Hematopoietic multipotent progenitor cell treated with erythropoietin and hydrocortisone succinate and interleukin-3 and kit ligand, for 4 days (in vitro differentiated cells): ENCODE data around the gene PLXND1.

Source experiments
- DNase-seq: peaks from one replicate; pipeline ENCODE4 v3.0.0-alpha.2; 2015

PLXND1 gene

DNA sequence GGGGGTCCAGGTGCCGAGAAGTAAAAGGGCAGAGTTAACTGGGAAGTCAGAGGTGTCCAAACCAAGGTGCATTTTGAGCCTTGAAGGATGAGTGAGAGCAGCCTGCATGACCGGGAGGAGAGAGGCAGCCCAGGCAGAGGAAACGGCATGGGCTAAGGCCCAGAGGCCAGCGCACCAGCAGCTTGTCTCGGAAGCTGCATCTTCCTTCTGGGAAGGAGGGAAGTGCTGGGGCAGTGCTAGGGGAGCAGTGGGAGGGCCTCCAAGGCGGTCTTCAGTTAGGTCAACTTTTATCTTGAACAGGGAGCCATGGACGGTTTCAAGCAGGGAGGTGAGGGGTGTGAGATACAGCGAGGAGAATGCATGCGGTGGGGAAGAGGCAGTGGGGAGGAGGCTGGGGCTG, 62.5 kb downstream of the PLXND1 start:
- DNase-seq = no peak

DNA sequence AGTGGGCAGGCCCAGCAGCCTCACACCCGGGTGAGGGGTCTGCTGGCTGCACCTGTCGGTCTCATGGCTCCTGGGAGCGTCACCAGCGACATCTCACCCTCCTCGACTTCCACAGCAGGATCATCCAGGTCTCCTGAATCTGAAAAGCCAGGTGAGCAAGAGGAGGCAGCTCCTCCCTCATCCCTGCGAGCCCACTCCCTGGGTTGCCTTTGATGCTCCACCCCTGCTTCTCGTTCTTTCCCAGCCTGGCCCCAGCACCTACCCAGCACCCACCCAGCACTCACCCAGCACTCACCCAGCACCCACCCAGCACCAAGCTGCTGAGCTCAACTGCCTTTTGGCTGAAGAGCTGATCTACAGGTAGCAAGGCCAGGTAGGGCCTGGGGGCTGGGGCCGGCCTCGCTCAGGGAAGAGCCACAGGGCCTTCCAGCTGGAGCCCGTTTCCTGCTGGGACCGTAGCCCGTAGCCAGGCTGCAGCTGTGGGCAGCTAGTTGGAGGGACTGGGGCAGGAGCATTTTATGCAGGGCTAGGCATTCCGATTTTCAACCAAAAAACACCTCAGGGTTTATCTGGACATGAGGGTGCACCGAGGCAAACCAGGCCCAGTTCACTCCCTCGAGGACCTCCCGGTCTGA, 63.2 kb downstream of the PLXND1 start, which contains the start of gene H1-8:
Gene H1-8, plus strand, starts transcription at position 20 of the 635 bp plus-strand sequence. Its CDS starts 44 bp downstream, at position 64.
- DNase-seq = no peak

DNA sequence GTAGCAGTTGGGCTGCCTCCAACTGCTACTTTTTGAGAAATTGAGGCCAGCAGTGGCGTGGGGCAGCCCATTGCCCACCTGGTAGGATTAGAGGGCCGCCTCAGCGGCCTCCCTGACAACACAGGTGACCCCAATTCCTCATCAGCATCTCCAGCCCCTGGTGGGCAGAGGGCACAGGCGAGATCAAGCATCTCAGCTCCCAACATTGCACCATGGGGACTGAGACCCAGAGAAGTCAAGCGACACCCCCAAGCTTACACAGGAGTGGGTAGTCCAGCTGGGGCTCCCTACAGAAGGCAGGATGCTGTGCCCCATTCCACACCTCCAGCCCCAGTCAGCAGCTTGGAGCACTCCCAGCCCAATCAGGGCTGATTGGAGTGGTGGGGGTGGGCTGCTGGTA, 63.7 kb downstream of the PLXND1 start:
- DNase-seq = no peak

DNA sequence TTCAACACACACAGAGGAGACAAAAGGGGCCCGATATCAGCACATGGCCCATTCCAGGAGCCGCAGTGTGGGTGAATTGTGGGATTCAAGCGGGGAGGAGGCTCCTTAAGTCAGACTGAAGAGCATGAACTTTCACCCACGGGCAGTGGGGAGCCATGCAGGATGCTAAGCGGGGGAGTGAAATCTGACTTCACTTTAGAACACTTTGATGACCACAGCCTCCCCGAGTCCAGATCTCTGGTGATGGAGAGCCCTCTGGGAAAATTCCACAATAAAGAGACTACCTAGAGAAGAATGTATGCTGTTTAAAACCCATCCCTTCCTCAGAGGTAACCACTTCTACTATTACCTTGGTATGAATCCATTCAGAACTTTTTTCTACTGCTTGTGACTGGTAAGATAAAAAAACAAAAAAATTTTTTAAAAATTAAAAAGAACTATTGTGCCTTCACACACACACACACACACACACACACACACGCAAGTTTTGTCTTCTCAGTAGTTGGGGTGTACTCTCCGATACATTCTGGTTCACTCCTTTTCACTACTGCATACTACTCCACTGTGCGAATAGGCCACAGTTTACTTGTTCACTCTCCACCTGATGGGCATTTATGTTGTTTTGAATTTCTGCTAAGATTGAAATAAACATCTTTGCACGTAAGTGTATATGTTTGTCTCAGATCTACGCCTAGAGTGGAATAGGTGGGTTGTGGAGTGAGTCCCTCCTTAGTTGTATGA, 65.5 kb downstream of the PLXND1 start:
- DNase-seq = no peak

DNA sequence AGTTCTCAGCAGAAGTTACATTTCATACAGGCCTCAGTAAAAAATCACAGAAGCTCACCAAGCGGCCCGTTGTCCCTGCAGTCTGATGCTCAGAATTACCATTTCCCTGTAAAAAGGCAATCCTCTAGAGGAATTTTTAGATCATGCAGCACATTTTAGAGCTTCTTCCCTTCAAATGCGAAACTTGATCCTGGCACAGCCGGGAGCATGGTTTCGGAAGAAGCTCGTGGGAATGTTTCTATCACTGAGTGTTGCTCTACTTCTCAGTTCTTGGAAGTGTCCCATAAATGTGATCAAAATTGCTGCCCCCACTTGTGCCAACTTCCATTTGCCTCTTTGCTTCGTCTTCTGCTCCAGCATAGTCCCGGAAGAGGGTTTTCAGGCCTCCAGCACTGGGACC, 67.3 kb downstream of the PLXND1 start:
- DNase-seq = no peak

DNA sequence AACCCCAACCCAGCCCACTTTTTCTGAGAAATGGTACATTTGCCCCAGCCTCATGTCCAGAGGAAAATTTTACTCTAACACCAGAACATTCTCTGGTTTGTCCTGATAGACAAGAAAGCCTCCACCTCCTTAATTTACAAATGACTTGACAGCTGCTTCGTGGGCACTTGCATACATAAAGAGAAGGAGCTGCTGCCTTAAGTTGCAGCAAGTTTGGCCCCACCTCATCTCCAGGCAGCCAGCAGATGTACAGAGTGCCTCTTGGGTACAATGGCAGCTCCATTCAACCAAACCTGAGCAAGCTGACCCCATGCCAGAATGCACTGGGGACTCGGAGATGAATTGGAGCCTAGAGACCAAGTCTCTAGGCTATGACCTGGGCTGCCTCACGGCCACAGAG, 69.7 kb downstream of the PLXND1 start:
- DNase-seq = no peak

DNA sequence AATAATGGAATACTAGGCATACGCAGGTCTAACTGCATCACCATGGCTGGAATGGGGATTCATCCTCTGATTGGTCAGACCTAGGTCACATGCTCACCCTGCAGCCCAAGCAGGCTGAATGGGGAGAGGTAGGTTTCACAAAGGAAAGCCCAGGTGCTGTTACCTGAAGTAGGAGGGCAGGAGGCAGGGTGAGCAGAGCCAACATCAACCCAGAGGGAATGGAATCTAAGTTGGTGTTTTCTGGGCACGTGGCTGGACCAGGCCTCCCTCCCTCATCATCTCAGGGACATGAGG, 70.2 kb downstream of the PLXND1 start:
- DNase-seq = no peak

DNA sequence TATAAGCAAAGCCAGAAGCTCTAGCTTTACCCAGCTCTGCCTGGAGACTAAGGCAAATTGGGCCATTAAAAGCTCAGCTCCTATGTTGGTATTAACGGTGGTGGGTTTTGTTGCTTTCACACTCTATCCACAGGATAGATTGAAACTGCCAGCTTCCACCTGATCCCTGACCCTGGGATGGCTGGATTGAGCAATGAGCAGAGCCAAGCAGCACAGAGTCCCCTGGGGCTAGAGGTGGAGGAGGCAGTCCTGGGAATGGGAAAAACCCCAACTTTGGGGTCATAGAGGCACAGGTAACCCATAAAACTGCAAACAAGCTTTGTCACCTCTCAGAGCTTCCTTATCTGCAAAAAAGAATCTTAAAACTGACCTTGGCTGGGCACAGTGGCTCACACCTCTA, 71.4 kb downstream of the PLXND1 start:
- no peak for DNase-seq

DNA sequence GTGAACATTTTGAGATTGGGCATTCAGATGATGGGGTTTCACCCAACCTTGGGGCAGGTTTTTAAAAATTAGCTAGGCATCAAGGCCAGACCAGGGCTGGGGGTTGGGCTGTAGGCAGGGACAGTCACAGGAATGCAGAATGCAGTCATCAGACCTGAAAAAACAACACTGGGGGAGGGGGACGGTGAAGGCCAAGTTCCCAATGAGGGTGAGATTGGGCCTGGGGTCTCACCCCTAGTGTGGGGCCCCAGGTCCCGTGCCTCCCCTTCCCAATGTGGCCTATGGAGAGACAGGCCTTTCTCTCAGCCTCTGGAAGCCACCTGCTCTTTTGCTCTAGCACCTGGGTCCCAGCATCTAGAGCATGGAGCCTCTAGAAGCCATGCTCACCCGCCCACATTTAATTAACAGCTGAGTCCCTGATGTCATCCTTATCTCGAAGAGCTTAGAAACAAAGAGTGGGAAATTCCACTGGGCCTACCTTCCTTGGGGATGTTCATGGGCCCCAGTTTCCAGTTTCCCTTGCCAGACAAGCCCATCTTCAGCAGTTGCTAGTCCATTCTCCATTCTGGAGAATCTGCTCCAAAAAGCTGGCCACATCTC, 71.9 kb downstream of the PLXND1 start:
- DNase-seq = no peak

DNA sequence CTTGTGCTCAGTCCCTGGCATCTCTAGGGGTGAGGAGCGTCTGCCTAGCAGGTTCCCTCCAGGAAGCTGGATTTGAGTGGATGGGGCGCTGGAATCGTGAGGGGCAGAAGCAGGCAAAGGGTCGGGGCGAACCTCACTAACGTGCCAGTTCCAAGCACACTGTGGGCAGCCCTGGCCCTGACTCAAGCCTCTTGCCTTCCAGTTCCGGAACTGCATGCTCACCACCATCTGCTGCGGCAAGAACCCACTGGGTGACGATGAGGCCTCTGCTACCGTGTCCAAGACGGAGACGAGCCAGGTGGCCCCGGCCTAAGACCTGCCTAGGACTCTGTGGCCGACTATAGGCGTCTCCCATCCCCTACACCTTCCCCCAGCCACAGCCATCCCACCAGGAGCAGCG, 73.1 kb downstream of the PLXND1 start:
- DNase-seq = no peak

DNA sequence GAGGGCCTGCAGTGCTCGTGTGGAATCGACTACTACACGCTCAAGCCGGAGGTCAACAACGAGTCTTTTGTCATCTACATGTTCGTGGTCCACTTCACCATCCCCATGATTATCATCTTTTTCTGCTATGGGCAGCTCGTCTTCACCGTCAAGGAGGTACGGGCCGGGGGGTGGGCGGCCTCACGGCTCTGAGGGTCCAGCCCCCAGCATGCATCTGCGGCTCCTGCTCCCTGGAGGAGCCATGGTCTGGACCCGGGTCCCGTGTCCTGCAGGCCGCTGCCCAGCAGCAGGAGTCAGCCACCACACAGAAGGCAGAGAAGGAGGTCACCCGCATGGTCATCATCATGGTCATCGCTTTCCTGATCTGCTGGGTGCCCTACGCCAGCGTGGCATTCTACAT, 74.2 kb downstream of the PLXND1 start:
- DNase-seq = no peak

DNA sequence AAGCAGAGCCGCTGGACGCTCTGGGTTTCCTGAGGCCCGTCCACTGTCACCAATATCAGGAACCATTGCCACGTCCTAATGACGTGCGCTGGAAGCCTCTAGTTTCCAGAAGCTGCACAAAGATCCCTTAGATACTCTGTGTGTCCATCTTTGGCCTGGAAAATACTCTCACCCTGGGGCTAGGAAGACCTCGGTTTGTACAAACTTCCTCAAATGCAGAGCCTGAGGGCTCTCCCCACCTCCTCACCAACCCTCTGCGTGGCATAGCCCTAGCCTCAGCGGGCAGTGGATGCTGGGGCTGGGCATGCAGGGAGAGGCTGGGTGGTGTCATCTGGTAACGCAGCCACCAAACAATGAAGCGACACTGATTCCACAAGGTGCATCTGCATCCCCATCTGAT, 74.8 kb downstream of the PLXND1 start:
- DNase-seq = no peak

DNA sequence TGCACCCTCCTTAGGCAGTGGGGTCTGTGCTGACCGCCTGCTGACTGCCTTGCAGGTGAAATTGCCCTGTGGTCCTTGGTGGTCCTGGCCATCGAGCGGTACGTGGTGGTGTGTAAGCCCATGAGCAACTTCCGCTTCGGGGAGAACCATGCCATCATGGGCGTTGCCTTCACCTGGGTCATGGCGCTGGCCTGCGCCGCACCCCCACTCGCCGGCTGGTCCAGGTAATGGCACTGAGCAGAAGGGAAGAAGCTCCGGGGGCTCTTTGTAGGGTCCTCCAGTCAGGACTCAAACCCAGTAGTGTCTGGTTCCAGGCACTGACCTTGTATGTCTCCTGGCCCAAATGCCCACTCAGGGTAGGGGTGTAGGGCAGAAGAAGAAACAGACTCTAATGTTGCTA, 75.7 kb downstream of the PLXND1 start:
- DNase-seq = no peak

DNA sequence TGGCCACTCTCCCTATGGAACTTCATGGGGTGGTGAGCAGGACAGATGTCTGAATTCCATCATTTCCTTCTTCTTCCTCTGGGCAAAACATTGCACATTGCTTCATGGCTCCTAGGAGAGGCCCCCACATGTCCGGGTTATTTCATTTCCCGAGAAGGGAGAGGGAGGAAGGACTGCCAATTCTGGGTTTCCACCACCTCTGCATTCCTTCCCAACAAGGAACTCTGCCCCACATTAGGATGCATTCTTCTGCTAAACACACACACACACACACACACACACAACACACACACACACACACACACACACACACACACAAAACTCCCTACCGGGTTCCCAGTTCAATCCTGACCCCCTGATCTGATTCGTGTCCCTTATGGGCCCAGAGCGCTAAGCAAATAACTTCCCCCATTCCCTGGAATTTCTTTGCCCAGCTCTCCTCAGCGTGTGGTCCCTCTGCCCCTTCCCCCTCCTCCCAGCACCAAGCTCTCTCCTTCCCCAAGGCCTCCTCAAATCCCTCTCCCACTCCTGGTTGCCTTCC, 76.2 kb downstream of the PLXND1 start:
- no peak for DNase-seq

DNA sequence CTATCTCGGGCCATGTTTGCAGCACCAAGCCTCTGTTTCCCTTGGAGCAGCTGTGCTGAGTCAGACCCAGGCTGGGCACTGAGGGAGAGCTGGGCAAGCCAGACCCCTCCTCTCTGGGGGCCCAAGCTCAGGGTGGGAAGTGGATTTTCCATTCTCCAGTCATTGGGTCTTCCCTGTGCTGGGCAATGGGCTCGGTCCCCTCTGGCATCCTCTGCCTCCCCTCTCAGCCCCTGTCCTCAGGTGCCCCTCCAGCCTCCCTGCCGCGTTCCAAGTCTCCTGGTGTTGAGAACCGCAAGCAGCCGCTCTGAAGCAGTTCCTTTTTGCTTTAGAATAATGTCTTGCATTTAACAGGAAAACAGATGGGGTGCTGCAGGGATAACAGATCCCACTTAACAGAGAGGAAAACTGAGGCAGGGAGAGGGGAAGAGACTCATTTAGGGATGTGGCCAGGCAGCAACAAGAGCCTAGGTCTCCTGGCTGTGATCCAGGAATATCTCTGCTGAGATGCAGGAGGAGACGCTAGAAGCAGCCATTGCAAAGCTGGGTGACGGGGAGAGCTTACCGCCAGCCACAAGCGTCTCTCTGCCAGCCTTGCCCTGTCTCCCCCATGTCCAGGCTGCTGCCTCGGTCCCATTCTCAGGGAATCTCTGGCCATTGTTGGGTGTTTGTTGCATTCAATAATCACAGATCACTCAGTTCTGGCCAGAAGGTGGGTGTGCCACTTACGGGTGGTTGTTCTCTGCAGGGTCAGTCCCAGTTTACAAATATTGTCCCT, 76.9 kb downstream of the PLXND1 start:
- DNase-seq = no peak

DNA sequence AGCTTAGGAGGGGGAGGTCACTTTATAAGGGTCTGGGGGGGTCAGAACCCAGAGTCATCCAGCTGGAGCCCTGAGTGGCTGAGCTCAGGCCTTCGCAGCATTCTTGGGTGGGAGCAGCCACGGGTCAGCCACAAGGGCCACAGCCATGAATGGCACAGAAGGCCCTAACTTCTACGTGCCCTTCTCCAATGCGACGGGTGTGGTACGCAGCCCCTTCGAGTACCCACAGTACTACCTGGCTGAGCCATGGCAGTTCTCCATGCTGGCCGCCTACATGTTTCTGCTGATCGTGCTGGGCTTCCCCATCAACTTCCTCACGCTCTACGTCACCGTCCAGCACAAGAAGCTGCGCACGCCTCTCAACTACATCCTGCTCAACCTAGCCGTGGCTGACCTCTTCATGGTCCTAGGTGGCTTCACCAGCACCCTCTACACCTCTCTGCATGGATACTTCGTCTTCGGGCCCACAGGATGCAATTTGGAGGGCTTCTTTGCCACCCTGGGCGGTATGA, 77.8 kb downstream of the PLXND1 start, which contains the start of gene RHO:
Gene RHO, plus strand, starts transcription at position 51 of the 512 bp plus-strand sequence. Its CDS starts 95 bp downstream, at position 146.
- no peak for DNase-seq

DNA sequence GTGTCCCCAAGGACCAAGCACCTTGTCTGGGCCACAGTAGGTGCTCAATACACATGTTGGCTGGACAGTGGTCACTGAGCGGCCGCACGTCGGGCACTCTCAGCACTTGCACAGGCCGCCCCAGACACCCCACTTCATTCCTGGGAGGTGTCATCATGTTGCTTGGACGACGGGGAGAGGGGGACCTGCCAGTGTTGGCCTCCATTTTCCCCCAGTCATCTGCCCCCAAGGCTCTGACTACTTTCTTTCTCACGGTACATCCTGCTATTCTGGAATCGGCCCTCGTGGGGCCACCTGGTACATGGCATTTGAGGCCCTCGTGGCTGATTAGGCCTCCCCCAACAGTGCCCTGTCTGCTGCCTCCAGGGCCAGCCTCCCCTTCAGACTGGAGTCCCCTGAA, 79.2 kb downstream of the PLXND1 start:
- no peak for DNase-seq

DNA sequence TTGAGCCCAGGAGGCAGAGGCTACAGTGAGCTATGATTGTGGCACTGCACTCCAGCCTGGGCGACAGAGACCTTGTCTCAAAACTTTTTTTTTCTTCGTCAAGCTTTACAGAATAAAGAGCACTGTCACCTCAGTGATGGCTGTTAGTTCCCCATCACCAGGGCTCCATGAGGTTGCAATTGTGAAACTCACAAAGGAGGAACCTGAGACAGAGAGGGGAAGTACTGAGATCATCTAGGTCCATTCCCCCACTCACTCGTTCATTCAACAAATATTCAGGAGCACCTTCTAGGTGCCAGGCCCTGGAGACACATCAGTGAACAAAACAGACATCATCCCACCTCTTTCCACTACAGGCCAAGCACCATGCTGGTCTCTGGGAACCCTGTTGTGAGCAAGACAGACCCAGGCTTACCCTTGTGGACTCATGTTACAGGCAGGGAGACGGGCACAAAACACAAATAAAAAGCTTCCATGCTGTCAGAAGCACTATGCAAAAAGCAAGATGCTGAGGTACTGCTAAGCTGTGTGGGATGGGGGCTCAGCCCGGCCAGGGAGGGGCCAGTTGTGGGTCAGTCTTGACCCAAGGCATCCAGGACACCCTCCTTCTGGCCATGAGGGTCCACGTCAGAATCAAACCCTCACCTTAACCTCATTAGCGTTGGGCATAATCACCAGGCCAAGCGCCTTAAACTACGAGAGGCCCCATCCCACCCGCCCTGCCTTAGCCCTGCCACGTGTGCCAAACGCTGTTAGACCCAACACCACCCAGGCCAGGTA, 80.2 kb downstream of the PLXND1 start:
- DNase-seq = peak; percentile 84

DNA sequence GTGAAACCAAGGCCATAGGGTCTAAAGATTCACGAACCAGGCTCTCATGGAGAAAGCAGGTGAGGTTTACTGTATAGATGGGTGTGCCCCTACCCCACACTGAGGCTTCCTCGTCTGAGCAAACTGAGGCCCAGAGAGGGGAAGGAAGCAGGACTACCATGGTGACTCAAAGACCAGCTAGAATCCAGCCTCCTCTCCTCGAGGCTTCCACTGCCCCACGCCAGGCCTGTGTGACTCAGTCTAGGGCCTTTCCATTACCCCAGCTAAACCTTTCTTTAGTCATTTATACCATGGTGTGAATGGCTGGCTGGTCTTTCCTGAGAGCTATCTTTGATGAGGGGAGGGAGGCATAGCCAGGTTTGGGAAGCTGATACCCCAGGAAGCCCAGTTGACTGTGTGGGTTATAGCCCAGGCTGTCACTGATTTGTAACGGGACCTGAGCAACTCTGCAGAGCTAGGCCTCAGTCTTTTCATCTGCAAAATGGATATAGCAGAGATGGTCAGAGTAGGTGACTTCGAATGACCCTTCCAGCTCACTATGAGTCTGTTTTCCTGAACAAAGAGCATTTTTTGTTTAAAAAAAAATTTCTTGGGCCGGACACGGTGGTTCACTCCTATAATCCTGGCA, 81.0 kb downstream of the PLXND1 start:
- DNase-seq = no peak

DNA sequence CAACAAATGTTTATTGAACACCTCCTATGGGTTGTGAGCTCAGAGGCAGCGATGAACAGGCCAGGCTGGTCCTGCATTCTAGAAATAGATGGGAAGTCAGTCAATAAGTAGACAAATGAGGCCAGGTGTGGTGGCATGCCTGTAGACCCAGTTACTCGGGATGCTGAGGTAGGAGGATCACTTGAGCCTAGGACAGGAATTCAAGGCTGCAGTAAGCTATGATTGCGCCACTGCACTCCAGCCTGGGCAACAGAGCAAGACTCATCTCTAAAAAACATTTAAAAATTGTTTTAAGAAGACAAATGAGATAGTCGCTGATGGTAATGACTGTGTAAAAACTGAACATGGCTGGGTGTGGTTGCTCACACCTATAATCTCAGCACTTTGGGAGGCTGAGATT, 82.4 kb downstream of the PLXND1 start:
- no peak for DNase-seq

DNA sequence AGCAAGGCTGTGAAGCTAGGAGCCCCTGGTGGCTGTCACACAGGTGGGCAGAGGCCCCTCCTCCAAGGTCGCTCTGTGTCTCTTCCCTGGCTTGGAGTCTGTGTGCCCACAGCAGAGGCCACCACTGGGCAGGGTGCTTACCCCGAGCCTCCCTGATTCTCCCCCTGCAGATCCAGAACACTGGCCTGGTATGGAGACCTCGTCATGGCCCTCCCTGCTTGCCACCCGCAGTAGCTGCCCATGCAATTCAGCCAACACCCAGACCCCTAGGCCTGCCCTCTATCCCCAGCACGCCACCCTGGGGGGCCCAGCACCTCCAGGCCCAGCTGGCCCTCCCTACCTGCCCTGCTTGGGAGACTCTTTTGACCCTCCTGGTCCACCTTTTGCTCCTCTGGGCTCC, 83.5 kb downstream of the PLXND1 start:
- DNase-seq = no peak

DNA sequence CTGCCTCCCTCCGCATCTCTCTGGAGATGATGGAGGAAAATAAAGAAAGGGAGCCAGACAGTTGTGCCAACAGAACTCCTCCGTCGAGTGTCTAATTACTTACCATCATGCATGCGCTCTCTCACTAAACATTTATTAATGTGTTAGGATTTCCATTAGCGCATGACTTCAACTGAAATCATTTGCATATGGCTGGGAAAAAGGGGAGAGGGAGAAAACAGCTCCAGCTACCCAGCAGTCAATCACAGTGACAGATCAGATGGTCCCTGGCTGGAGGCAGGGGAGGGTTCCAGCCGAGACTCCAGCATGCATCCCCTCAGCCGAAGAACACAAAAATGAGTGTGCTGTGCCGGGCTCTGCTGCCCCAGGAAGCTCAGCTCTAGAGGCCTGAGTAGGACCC, 84.9 kb downstream of the PLXND1 start:
- no peak for DNase-seq
